Peyer's patch (tissue), 4 donors: ENCODE measurements around the gene CRNN.

Source experiments
- POLR2A ChIP-seq, 2 donors: fragments of 450-650 bp; IDR thresholded peaks; one replicate each; pipeline ENCODE4 v1.5.1; 2017; ENCODE audit warnings: antibody characterized with exemption in 2 of 2, mild to moderate bottlenecking in 2 of 2, moderate library complexity in 2 of 2
- TF ChIP-seq, protein P1 (sequence below), 6 experiments: fragments of 450-650 bp in 4 of 6; fragments of 200-600 bp in 2 of 6; sonication (generic) in 1 of 6; IDR thresholded peaks; one replicate each; pipeline ENCODE4 v1.5.1; 2017 to 2019; ENCODE audit warnings: antibody characterized with exemption in 6 of 6, mild to moderate bottlenecking in 3 of 6, moderate library complexity in 1 of 6

DNA sequence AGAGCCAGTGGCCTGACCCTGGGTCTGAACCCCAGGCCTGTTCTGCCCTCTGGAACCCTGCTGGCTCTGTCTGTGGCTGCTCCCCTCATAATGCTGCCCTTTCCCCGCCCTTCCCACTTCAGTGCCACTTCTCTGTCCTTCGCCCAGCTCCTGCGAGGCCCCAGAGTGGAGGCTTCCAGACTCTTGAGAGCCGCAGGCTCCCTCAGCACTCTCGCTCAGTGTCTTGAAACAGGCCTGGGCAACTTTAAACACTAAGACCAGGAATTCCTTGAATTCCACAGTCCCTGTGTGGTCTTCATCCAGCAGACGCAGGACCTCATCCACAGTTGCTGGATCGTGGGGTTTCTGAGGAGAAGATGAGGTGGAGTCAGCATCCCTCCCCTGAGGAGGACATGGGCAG, 3.5 kb downstream of the CRNN start:
- no peak for TF ChIP-seq POLR2A (IDR thresholded peaks at IDR 0.05)
- TF ChIP-seq, protein P1, sequence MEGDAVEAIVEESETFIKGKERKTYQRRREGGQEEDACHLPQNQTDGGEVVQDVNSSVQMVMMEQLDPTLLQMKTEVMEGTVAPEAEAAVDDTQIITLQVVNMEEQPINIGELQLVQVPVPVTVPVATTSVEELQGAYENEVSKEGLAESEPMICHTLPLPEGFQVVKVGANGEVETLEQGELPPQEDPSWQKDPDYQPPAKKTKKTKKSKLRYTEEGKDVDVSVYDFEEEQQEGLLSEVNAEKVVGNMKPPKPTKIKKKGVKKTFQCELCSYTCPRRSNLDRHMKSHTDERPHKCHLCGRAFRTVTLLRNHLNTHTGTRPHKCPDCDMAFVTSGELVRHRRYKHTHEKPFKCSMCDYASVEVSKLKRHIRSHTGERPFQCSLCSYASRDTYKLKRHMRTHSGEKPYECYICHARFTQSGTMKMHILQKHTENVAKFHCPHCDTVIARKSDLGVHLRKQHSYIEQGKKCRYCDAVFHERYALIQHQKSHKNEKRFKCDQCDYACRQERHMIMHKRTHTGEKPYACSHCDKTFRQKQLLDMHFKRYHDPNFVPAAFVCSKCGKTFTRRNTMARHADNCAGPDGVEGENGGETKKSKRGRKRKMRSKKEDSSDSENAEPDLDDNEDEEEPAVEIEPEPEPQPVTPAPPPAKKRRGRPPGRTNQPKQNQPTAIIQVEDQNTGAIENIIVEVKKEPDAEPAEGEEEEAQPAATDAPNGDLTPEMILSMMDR (IDR thresholded peaks at IDR 0.05): no peak
